NCI-H2081 treated with DMSO at 0.1 percent for 48 hours (cell line): ENCODE measurements around the gene MYO7B.

ENCODE experiments used
- DNase-seq: peaks from one replicate; lab custom pipeline; 2025; lab: John Stamatoyannopoulos, UW

The MYO7B gene

GRCh38 chr2:127637725-127638252 is 102.3 kb downstream of the MYO7B start:
- no peak for DNase-seq

GRCh38 chr2:127638361-127639110 is 103.1 kb downstream of the MYO7B start:
- DNase-seq = no peak

- no peak for DNase-seq
These were observed 103.6 kb downstream of the MYO7B start for GRCh38 chr2:127639111-127639474.

GRCh38 chr2:127640082-127641072 is 104.9 kb downstream of the MYO7B start:
- DNase-seq = no peak

- no peak for DNase-seq
These were observed 105.7 kb downstream of the MYO7B start for GRCh38 chr2:127641133-127641532.

- no peak for DNase-seq
These were observed 106.5 kb downstream of the MYO7B start for GRCh38 chr2:127641846-127642507.

GRCh38 chr2:127642706-127643438 is 107.4 kb downstream of the MYO7B start:
- DNase-seq = no peak

- no peak for DNase-seq
These were observed 108.1 kb downstream of the MYO7B start for GRCh38 chr2:127643439-127644065.

- DNase-seq = no peak
These were observed 108.9 kb downstream of the MYO7B start for GRCh38 chr2:127644066-127645025.

- DNase-seq = no peak
These were observed 109.5 kb downstream of the MYO7B start for GRCh38 chr2:127645026-127645394.

- no peak for DNase-seq
These were observed 110.2 kb downstream of the MYO7B start, which contains the start of gene GPR17 for GRCh38 chr2:127645395-127646291. Gene GPR17, plus strand, starts transcription at chr2:127646153. Its CDS starts 4,583 bp downstream, at chr2:127650736.

GRCh38 chr2:127646487-127647241 is 111.2 kb downstream of the MYO7B start:
- no peak for DNase-seq

GRCh38 chr2:127647242-127648190 is 112.0 kb downstream of the MYO7B start:
- DNase-seq = no peak

GRCh38 chr2:127648321-127648720 is 112.8 kb downstream of the MYO7B start:
- no peak for DNase-seq

- peak; percentile 8 for DNase-seq
These were observed 113.7 kb downstream of the MYO7B start for GRCh38 chr2:127649100-127649611.

- DNase-seq = peak; percentile 1
These were observed 114.2 kb downstream of the MYO7B start for GRCh38 chr2:127649684-127650040.
